Measurements from ENCODE around the gene KRAS. TPM values are rescaled to one million over a fixed set of nuclear protein-coding genes. Genes with fewer than 3 reads are reported as not detected.
A peak's percentile ranks its signal among the peaks of the same experiment; 100 is the strongest.

Gene KRAS
- total RNA-seq, 1 experiment from 2014 or later: 6.2 TPM

DNA sequence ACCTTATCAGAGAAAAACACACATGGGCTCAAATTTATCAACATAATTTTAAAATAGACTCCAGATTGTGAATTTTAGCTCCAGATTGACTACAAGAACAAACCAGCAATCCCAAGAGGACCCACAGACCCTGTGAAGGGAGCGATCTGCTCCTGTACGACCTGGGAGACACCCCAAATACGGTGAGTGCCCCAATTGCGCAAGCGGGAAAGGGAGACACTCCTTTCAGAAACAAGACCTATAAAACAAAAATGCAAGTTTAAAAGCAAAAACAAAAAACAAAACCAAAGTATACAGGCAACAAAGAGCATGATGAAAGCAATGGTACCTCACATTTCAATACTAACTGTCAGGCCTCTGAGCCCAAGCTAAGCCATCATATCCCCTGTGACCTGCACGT lies 87.9 kb downstream of the KRAS start:
- BruUV-seq (replicated peaks): no TSS peak
- no peaks in the 10 kb centered on the region for H4K20me1 ChIP-seq (ENCODE audit: low read length)
- CTCF ChIA-PET: no interaction called here

GRCh38 chr12:25156061-25156460 lies 94.7 kb downstream of the KRAS start:
- Histone ChIP-seq H3K27ac (ENCODE audit: low read length) (no peak overlapping the region), H3K36me3 (ENCODE audit: low read depth, low read length) (no peaks in the 10 kb centered on the region), H3K4me2 (ENCODE audit: low read length) (no peak overlapping the region), H3K4me3 (ENCODE audit: low read length) (no peak overlapping the region), H3K9me3 (ENCODE audit: low read length) (no peaks in the 10 kb centered on the region), H3K4me1 (ENCODE audit: insufficient read depth, low read length) (no peaks in the 10 kb centered on the region), H3K9me2 (replicated peaks; ENCODE audit: low read length) (no peaks in the 10 kb centered on the region), H4K20me1 (ENCODE audit: low read length) (no peaks in the 10 kb centered on the region), H3K9ac (ENCODE audit: low read length) (no peak overlapping the region), H3K27me3 (ENCODE audit: low read length) (0 out of 2 replicates have a peak, but pooled peaks cover 1% of the 10 kb centered on the region), H2AFZ (ENCODE audit: low read length) (no peak overlapping the region), H3F3A (ENCODE audit: low read length, unreplicated experiment) (no peaks in the 10 kb centered on the region), H3K79me2 (ENCODE audit: low read length) (no peaks in the 10 kb centered on the region)
- TF ChIP-seq EZH2phosphoT487 (IDR thresholded peaks at IDR 0.05; ENCODE audit: borderline replicate concordance, low read length) (no peak), EZH2 (IDR thresholded peaks at IDR 0.05; ENCODE audit: low read length, unreplicated experiment) (no peak), CTCF (conservative IDR thresholded peaks at IDR 0.05; ENCODE audit: low read depth, low read length) (no peak)
- BruUV-seq (replicated peaks): no TSS peak
- intact Hi-C loops (cut with micrococcal nuclease): no loop called here
- DNase-seq (no peak), ATAC-seq (no peak)
- ChIA-PET CTCF (no interaction called here), POLR2A (ENCODE audit: unreplicated experiment) (no interaction called here)

More for the DNA sequence above, 87.9 kb downstream of the KRAS start:
- Histone ChIP-seq H3K79me2 (ENCODE audit: low read length) (no peaks in the 10 kb centered on the region), H3K27ac (ENCODE audit: low read length) (no peak overlapping the region), H3K9me2 (replicated peaks; ENCODE audit: low read length) (no peaks in the 10 kb centered on the region), H3K4me2 (ENCODE audit: low read length) (no peak overlapping the region), H3K4me1 (ENCODE audit: insufficient read depth, low read length) (no peaks in the 10 kb centered on the region), H3F3A (ENCODE audit: low read length, unreplicated experiment) (no peaks in the 10 kb centered on the region), H3K9ac (ENCODE audit: low read length) (no peak overlapping the region), H3K4me3 (ENCODE audit: low read length) (no peak overlapping the region), H3K36me3 (ENCODE audit: low read depth, low read length) (no peaks in the 10 kb centered on the region), H3K9me3 (ENCODE audit: low read length) (no peaks in the 10 kb centered on the region), H2AFZ (ENCODE audit: low read length) (no peak overlapping the region), H3K27me3 (ENCODE audit: low read length) (peaks cover 20% of the 10 kb centered on the region)
- no peak for ATAC-seq
- POLR2A ChIA-PET (ENCODE audit: unreplicated experiment): no interaction called here
- DNase-seq: no peak
- no peak for TF ChIP-seq EZH2 (IDR thresholded peaks at IDR 0.05; ENCODE audit: low read length, unreplicated experiment)
- intact Hi-C loops (cut with micrococcal nuclease): no loop called here

DNA sequence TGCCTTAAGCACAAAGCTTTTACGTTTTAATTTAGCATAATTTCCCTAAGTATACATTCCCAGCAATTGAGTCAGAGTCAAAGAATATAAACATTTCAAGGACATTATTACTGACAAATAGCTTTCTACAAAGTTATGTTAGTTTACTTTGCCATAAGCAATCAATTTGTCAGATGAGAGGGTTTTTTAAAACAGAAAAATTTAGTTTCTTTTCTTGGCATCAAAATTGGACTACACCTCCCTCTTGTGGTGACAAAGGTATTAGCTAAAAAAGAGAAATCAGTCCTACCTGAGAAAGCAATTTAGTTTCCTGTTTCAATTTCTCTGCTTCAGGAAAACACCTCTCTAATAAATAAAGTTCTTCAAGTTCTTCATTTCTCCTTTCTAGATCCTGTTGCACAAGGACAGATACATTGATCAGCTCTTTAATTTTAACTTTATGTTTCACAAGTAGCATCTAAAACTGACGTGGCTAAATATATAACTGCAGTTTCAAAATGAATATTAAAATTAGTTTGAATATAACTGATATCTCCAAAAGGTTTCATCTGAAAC lies 95.6 kb downstream of the KRAS start:
- Histone ChIP-seq H4K20me1 (ENCODE audit: low read length) (no peaks in the 10 kb centered on the region), H3K36me3 (ENCODE audit: low read depth, low read length) (no peaks in the 10 kb centered on the region), H3K9me3 (ENCODE audit: low read length) (no peaks in the 10 kb centered on the region), H3K4me3 (ENCODE audit: low read length) (no peak overlapping the region), H3K9me2 (replicated peaks; ENCODE audit: low read length) (no peaks in the 10 kb centered on the region), H2AFZ (ENCODE audit: low read length) (peak overlapping the region; percentile 47; the same call in 1 of the 2 replicates), H3K79me2 (ENCODE audit: low read length) (no peaks in the 10 kb centered on the region), H3F3A (ENCODE audit: low read length, unreplicated experiment) (no peaks in the 10 kb centered on the region), H3K27me3 (ENCODE audit: low read length) (no peaks in the 10 kb centered on the region), H3K27ac (ENCODE audit: low read length) (no peak overlapping the region), H3K4me2 (ENCODE audit: low read length) (peak overlapping the region; percentile 40), H3K4me1 (ENCODE audit: insufficient read depth, low read length) (no peaks in the 10 kb centered on the region), H3K9ac (ENCODE audit: low read length) (no peak overlapping the region)
- intact Hi-C loops (cut with micrococcal nuclease): loop anchor here (1.0 kb wide), 1 partner anchor 232 kb away; no protein-coding TSS in a partner anchor
- ATAC-seq (no peak), DNase-seq (peak; percentile 32)
- no TSS peak for BruUV-seq (replicated peaks)
- ChIA-PET POLR2A (ENCODE audit: unreplicated experiment) (interaction anchor here (0.6 kb wide), 1 partner anchor 233 kb away, joined by 3 read pairs; no protein-coding TSS in a partner anchor), CTCF (interaction anchor here (0.7 to 1.2 kb wide), 3 partner anchors 163 to 232 kb away, joined by 3 to 4 read pairs (median 4); no protein-coding TSS in a partner anchor)
- peak; percentile 71 for TF ChIP-seq CTCF (conservative IDR thresholded peaks at IDR 0.05; ENCODE audit: low read depth, low read length)
- no peak for TF ChIP-seq EZH2 (IDR thresholded peaks at IDR 0.05; ENCODE audit: low read length, unreplicated experiment)
- TF ChIP-seq EZH2phosphoT487 (IDR thresholded peaks at IDR 0.05; ENCODE audit: borderline replicate concordance, low read length): no peak

Other genes starting within 250 kb of the KRAS start
- gene DNAI7, start 55.8 kb downstream of the KRAS start, total RNA-seq (2014; rRNA removed): not detected in 2 replicates
- gene ETFRF1, start 55.7 kb downstream of the KRAS start, total RNA-seq (2014; rRNA removed): 6.6 and 7.7 TPM in 2 replicates

Measured in PC-3 (cell line).